ENCODE results near the gene ITPR2.

- no peak for TF ChIP-seq SP1 (IDR thresholded peaks at IDR 0.05; ENCODE audit: low read depth, low read length)
- TF ChIP-seq CTCF (IDR thresholded peaks at IDR 0.05; ENCODE audit: control extremely low read depth in 1 of 3, insufficient read depth in 1 of 3, low read depth in 1 of 3, low read length in 3 of 3): no peak
- TF ChIP-seq YY1 (IDR thresholded peaks at IDR 0.05; ENCODE audit: low read depth, low read length): no peak
Observed at GRCh38 chr12:26556916-26557315, 276.1 kb downstream of the ITPR2 start.
